Lower leg skin (tissue), 4 donors: Measurements from ENCODE around the gene ALG10. TPM values are rescaled to one million over a fixed set of nuclear protein-coding genes. Genes with fewer than 3 reads are reported as not detected.
"Not testable (repeated sequence)": the region's sequence is repeated elsewhere in the genome, so short reads cannot be mapped to it uniquely, and the experiment has no call there.

ENCODE experiments used
- DNase-seq, 2 donors: peaks; one replicate each; pipeline ENCODE4 v3.0.0-alpha.2; 2019; ENCODE audit warnings: low spot score in 2 of 2
- H3K4me3 ChIP-seq: fragments of 200-600 bp; sonication (generic); 2 replicates; pipeline ENCODE4 v1.5.1; 2017; ENCODE audit warnings: mild to moderate bottlenecking, low read depth; ENCODE audit not compliant: poor library complexity, severe bottlenecking
- POLR2A ChIP-seq, 2 donors: fragments of 450-650 bp; IDR thresholded peaks; one replicate each; pipeline ENCODE4 v1.6.1; 2016 to 2017; ENCODE audit warnings: antibody characterized with exemption in 2 of 2, mild to moderate bottlenecking in 1 of 2, moderate library complexity in 1 of 2
- WGBS, 2 donors: methylation state at CpG; one replicate each; pipeline ENCODE4 v1.1.5; 2018; 5-methylcytosine and 5-hydroxymethylcytosine counted together
- intact Hi-C: fragments of 100-400 bp; cut with DNase I; formaldehyde crosslinking; loops from one replicate; pipeline ENCODE4 v1.15.0; 2023; ENCODE audit warnings: low total_unique reads
- total RNA-seq, 4 donors: library from RNA; depleted of rRNA; stranded (reverse); fragments of >200 nt; gene quantifications; one replicate each; pipeline ENCODE4 v1.1.0, GENCODE V29; 2016
- TF ChIP-seq, protein P1 (sequence below), 3 donors: fragments of 450-650 bp; IDR thresholded peaks; one replicate each; pipeline ENCODE4 v1.5.1; 2016; ENCODE audit warnings: antibody characterized with exemption in 3 of 3, mild to moderate bottlenecking in 3 of 3, moderate library complexity in 2 of 3

The ALG10 gene
- total RNA-seq, 4 donors from 2014 or later = 4.0 to 6.5 (median 4.8) TPM

DNA sequence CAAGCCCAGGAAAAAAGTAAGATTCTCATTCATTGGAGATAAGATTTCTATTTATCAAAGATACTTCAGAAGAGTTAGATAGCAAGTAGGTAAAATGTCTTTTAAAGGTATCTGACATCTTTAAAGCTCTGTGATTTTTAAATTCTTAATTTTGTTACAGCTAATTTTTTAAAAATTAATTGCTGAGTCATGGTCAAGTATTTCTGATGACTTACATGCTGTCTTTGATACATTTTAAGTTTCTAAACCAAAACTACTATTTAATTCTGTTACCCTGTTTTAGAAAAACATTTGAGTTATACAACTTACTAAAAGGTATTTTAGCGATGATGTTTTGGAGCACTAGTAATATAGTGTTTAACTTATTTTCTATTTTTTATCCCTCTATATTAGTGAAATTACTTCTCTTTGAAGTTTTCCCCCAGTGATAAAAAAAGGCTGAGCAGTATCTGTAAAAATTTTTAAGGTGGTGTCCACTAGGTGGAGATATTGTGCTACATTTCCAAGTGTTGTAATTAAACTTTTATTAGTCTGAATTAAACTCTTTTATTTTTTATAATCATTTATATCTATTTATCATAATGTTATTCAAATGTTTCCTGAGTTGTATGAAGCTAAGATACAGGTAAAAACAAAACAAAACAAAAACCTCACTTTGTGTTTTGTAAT is 11.5 kb downstream of the ALG10 start:
- 18 to 38% methylated on average over 1 of the region's 1 CpG for WGBS, 2 donors
- H3K4me3 ChIP-seq = no peak overlapping the region
- intact Hi-C loops = no loop called here
- TF ChIP-seq, protein P1, sequence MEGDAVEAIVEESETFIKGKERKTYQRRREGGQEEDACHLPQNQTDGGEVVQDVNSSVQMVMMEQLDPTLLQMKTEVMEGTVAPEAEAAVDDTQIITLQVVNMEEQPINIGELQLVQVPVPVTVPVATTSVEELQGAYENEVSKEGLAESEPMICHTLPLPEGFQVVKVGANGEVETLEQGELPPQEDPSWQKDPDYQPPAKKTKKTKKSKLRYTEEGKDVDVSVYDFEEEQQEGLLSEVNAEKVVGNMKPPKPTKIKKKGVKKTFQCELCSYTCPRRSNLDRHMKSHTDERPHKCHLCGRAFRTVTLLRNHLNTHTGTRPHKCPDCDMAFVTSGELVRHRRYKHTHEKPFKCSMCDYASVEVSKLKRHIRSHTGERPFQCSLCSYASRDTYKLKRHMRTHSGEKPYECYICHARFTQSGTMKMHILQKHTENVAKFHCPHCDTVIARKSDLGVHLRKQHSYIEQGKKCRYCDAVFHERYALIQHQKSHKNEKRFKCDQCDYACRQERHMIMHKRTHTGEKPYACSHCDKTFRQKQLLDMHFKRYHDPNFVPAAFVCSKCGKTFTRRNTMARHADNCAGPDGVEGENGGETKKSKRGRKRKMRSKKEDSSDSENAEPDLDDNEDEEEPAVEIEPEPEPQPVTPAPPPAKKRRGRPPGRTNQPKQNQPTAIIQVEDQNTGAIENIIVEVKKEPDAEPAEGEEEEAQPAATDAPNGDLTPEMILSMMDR (IDR thresholded peaks at IDR 0.05) = no peak
- TF ChIP-seq POLR2A (IDR thresholded peaks at IDR 0.05) = no peak
- DNase-seq = no peak

DNA sequence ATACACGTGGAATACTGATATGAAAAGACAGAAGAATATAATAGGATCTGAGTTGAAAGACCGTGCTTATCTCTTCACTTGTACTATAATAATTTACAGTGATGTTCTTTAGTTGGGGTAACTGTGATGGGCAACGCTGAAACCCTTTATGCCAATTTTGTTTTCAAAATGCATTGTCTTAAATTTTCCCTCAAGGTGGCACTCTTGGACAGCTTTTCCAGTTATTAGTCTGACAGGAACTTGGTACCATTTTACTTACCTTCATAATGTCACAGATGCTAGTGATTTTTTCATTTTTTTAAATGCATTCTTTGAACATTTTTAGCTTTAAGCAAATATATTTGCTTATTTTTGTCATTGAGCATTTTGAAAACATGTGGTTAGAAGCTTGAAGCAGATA is 16.1 kb downstream of the ALG10 start:
- intact Hi-C loops, DNase-seq, H3K4me3 ChIP-seq: not testable (repeated sequence)
- WGBS, 2 donors = 87 to 88% methylated on average over 3 of the region's 3 CpGs

DNA sequence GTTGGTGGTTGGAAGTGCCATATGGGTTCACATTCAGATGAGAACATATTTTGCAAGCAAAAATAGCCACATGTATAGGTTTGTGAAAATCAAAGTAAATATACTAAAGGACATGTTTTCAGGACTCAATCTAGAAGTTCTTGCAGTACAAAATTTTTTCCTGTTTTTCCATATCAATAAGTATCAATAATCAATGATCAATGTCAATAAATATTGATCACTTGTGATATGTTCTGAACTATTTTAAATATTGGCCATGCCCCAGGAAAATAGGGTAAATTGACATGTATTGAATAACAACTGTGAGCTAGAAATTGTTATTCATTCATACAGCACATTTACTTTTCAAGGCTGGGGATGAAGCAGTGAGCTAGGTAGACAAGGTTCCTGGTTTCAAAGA is 24.3 kb downstream of the ALG10 start:
- TF ChIP-seq POLR2A (IDR thresholded peaks at IDR 0.05) = no peak
- TF ChIP-seq, protein P1 (IDR thresholded peaks at IDR 0.05) = no peak
- intact Hi-C loops = no loop called here
- DNase-seq = no peak
- H3K4me3 ChIP-seq = no peak overlapping the region

DNA sequence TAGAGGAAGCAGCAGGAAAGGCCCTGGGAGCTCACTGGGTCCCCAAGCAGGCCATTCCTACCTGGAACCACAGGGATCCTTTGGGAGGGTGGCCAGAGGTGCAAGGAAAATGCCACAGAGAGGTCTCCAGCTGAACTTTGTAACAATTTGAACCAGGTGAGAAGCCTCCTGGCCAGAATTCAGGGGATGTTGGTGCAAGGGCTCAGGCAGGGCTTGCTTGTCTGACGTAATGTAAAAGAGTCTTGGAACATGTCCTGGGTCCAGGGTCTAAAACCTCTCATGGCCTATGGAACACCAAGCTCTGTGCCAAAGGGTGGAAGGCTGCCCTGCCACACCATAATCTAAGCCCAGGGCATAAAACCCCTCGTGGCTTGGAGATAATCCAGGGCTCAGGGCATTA is 25.6 kb downstream of the ALG10 start:
- H3K4me3 ChIP-seq, DNase-seq, intact Hi-C loops: not testable (repeated sequence)
- 52 to 55% methylated on average over 2 of the region's 2 CpGs for WGBS, 2 donors

GRCh38 chr12:34048714-34049113 is 26.4 kb downstream of the ALG10 start:
- intact Hi-C loops = no loop called here
- TF ChIP-seq, protein P1 (IDR thresholded peaks at IDR 0.05) = no peak
- no peak for TF ChIP-seq POLR2A (IDR thresholded peaks at IDR 0.05)
- no peak overlapping the region for H3K4me3 ChIP-seq
- WGBS, 2 donors = 95 to 96% methylated on average over 2 of the region's 2 CpGs
- no peak for DNase-seq

GRCh38 chr12:34051486-34051885 is 29.2 kb downstream of the ALG10 start:
- no peak overlapping the region for H3K4me3 ChIP-seq
- TF ChIP-seq, protein P1 (IDR thresholded peaks at IDR 0.05) = no peak
- TF ChIP-seq POLR2A (IDR thresholded peaks at IDR 0.05) = no peak
- intact Hi-C loops = no loop called here
- DNase-seq = no peak
- 74% methylated on average over 1 of the region's 1 CpG for WGBS, 2 donors

GRCh38 chr12:34054938-34055337 is 32.6 kb downstream of the ALG10 start:
- no peak overlapping the region for H3K4me3 ChIP-seq
- intact Hi-C loops = no loop called here
- WGBS, 2 donors = 20 to 36% methylated on average over 1 of the region's 1 CpG
- no peak for DNase-seq
- TF ChIP-seq POLR2A (IDR thresholded peaks at IDR 0.05) = no peak
- TF ChIP-seq, protein P1 (IDR thresholded peaks at IDR 0.05) = no peak
